GM21723 (cell line): ENCODE results near the gene TRIP12.
A peak's percentile ranks its signal among the peaks of the same experiment; 100 is the strongest.
"Not testable (repeated sequence)": the region's sequence is repeated elsewhere in the genome, so short reads cannot be mapped to it uniquely, and the experiment has no call there.

ENCODE experiments used
- ATAC-seq: cut with Tn5 transposase; IDR thresholded peaks from one replicate; pipeline ENCODE4 v1.9.1; 2021; ENCODE audit warnings: mild to moderate bottlenecking, moderate library complexity; ENCODE audit not compliant: unreplicated experiment

Gene TRIP12

DNA sequence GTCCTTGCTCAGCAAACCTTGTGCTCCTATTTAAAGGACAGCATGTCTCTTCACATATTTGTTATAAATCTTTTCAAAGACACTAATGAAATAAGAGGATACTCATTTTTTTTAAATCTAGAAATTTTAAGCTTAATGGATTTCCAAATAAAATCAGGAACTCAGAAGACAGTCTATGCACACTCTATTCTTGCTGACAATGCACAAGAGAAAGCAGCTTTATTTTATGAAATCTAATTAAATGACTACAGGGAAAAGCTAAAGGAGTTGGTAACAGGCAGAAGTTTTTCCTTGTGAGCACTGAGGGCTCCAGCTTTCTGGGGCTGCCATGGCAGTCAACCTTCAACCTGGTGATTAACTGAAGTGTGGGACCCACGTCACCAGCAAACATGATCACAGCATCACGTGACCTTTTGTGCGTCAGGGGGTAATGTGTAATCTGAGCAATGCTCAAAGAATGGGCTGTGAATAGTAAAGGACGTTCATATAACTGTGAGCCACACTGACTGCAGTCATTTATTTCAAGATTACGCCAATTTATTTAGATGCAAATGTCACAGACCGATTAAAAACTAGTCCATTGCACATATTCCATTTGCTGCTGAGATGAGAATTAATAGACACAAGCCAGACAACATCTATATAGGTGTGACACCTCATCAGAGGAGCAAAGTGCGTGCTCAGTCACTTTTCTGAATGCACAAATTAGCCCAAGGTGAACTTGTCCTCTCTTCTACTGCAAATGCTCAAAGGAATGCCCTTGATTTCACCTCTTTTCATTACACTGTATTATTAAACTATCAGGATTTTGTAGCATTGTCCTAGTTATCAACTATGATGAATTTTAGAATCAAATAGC, 195.9 kb downstream of the TRIP12 start:
- ATAC-seq = no peak

DNA sequence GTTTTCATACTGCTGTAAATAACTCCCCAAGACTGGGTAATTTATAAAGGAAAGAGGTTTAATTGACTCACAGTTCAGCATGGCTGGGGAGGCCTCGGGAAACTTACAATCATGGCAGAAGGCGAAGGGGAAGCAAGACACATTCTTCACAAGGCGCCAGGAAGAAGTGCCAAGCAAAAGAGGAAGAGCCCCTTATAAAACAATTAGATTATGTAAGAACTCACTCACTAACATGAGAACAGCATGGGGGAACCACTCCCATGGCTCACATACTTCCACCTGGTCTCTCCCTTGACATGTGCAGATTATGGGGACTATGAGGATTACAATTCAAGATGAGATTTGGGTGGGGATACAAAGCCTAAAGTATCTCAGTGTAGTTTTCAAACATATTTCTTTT, 198.6 kb downstream of the TRIP12 start:
- ATAC-seq = not testable (repeated sequence)

DNA sequence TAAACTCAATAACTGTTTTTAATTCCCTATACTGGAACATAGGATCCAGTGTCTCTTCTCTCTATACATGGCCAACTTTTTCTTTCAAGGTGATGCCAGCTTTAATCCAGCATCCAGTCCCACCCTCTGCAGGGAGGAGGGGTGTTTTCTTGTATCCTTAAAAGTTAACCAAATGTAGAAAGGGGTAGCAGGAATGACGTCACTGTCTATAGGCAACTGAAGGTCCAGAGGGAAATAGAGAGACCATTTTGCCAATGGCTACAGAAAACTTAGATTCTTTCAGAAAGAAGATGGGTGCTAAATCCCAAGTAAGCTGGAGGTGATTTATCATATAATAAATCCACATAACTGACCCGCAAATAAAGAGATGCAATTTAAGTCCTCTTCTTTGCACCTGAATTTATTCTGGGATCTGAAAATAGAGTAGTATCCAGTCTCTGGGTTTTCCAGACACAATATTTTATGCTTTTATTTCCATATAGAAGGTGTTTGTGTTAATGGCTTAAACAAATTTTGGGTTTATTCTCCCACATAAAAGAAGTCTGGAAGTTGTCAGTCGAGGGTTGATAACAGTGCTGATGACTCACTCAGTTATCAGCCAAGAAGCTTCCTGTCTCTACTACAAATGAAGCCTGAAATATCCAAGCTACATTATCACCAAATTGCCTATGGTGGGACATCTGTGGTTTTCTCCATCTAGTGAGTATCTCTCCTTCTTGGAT, 201.7 kb downstream of the TRIP12 start:
- no peak for ATAC-seq

DNA sequence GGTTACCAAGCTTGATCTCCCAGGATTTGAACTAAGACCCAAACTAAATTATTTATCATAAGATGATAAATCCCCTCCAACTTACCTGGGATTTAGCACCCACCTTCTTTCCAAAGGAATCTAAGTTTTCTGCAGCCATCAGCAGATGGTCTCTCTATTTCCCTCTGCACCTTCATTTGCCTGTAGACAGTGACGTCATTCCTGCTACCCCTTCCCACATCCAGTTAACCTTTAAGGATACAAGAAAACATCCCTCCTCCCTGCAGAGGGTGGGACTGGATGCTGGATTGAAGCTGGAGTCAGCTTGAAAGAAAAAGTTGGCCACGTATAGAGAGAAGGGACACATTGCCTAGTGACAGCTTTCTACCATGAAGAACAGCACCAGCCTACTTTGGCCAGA, 203.8 kb downstream of the TRIP12 start:
- ATAC-seq = no peak

DNA sequence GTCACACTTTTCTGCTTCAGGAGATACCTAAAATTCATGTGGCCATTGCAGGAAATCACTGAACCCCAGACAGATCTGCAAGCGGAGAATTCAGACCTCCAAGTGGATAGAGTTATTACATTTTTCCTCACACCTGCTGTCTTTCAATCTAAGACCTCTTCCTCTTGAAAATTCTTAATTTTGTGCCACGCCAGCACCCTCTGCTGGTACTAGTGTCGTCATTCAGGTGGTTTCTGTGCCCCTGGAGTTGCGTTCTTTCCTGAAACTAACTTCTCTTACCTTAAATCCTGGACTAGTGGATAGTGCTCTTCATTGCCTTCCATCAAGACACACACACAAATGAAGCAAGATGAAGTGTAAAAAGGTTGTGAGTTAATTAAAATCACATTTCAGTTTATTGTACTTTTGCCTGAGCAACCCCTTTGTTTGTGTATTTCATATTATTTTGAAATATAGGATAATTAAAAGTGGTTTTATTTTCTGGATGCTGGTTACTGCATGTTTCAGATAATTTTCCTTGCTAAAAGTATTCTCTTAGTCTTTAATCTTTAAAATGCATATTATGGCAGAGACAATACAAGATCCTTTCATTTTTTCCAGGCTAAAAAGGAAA, 205.8 kb downstream of the TRIP12 start:
- ATAC-seq = no peak

DNA sequence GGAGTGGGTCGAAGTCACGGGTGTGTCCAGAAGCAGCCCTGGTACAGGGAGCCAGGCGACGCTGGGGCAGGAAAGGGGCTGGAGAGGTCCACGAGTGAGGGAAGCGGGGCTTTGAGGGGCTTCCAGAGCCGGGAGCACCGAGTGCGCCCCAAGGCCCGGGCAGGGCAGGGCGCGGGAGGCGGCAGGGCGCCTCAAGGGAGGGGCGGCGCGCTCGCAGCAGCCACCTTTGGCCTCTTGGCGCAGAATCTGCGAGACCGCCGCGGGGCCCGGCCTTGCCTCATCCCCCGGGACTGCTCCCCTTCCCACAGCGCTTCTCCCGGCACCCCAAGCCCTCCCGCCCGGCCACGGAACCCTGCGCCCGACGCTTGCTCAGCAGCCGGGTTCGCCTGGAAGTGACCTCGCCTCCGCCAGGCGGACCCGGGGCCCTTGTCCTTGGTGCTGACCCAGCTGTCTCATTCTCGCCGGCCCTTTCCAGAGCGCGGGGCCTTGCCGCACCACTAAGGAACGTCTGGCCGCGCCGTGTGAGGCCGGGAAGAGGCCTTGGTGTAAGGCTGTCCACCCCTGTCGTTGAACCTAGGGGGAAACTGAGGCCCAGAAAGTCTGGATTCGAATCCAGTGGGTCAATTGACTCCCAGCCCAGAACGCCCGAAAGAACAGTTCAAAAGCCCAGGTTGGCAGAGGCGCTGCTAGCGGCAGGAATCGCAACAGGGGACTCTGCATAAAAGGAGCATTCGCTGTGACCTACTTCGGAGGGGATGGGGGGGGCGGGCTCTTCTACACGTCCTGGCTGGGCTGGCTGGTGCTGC, 206.9 kb downstream of the TRIP12 start:
- ATAC-seq = peak; percentile 43

DNA sequence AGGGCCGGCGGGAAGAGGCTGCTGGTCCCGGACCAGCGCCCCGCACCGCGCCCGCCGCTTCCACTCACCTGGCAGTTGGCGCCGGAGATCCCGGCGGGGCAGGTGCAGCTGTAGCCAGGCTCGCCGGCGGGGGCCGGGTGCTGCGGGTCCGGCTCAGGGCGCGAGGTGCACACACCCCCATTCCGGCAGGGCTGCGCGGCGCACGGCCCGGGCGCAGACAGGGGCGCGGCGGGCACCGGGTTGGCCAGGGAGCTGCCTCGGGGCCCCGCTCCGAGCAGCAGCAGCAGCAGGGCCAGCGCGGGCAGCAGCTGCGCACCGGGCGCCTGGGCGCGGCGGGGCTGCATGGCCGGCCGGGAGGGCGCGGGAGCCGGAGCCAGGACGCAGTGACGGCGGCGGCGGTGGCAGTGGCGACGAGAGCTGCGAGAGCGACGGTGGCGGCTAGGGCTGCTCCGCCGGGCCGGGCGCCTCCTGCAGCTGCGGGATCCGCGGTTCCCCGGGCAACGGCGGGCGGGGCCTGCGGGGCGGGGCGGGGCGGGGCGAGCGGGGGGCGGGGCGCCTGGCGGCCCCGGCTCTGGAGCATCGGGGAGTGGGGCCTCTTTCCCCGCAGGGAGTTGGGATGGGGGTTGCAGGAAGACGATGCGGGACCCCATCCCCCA, 207.6 kb downstream of the TRIP12 start, which contains the start of gene DNER:
DNER (minus strand) TSS at position 476 of the 656 bp plus-strand sequence; CDS start at position 344, 132 bp downstream.
- ATAC-seq = peak; percentile 83
